HEK293 (cell line): ENCODE results near the gene GOLGA8S.

Source experiments
- CTCF ChIA-PET: fragments of 350-600 bp; formaldehyde crosslinking; extraction: SDS; loops from one replicate; lab custom pipeline; 2021; ENCODE audit warnings: antibody characterized with exemption; lab: Yijun Ruan, JAX
- POLR2A ChIA-PET: fragments of 300-600 bp; formaldehyde crosslinking; extraction: SDS; loops from one replicate; lab custom pipeline; 2020; ENCODE audit warnings: antibody characterized with exemption, inconsistent platforms; lab: Yijun Ruan, JAX
- H3K27ac ChIP-seq: fragments of 200-500 bp; sonication (Bioruptor generic); 2 replicates; pipeline ENCODE4 v1.5.1; 2014; ENCODE audit warnings: low read depth, low read length, control low read depth, inconsistent platforms; ENCODE audit errors: extremely low read depth
- H3K36me3 ChIP-seq, 2 experiments: fragments of 200-500 bp in 1 of 2; sonication (Bioruptor generic) in 1 of 2; 1 replicate in 1 of 2; 2 replicates in 1 of 2; pipeline ENCODE4 v1.5.1; 2014 to 2017; ENCODE audit warnings: inconsistent platforms in 2 of 2, low read length in 2 of 2; ENCODE audit not compliant: control insufficient read depth in 2 of 2, insufficient read depth in 1 of 2
- H3K4me1 ChIP-seq: fragments of 200-500 bp; sonication (Bioruptor generic); 2 replicates; pipeline ENCODE4 v1.5.1; 2014; ENCODE audit warnings: mild to moderate bottlenecking, low read length, inconsistent platforms; ENCODE audit not compliant: control insufficient read depth, insufficient read depth
- H3K4me3 ChIP-seq: 2 replicates; pipeline ENCODE4 v1.5.1; 2011; ENCODE audit warnings: low read depth, mild to moderate bottlenecking, control low read depth, low read length, moderate library complexity
- H3K9me3 ChIP-seq: fragments of 200-500 bp; sonication (Bioruptor generic); 2 replicates; pipeline ENCODE4 v1.5.1; 2014; ENCODE audit warnings: low read depth, low read length, inconsistent platforms; ENCODE audit not compliant: control insufficient read depth, insufficient read depth
- EGR2 ChIP-seq: fragments of 450-650 bp; formaldehyde crosslinking; IDR thresholded peaks from 2 replicates; pipeline ENCODE4 v1.5.1; 2016; ENCODE audit warnings: low read depth, missing biosample characterization, missing genetic modification characterization
- INSM2 ChIP-seq: fragments of 450-650 bp; formaldehyde crosslinking; IDR thresholded peaks from 2 replicates; pipeline ENCODE4 v1.5.1; 2016; ENCODE audit warnings: missing biosample characterization, missing genetic modification characterization
- KLF1 ChIP-seq: fragments of 450-650 bp; formaldehyde crosslinking; IDR thresholded peaks from 2 replicates; pipeline ENCODE4 v1.5.1; 2016; ENCODE audit warnings: missing biosample characterization, missing genetic modification characterization
- OVOL3 ChIP-seq: fragments of 450-650 bp; formaldehyde crosslinking; IDR thresholded peaks from 2 replicates; pipeline ENCODE4 v1.5.1; 2016; ENCODE audit warnings: missing biosample characterization, missing genetic modification characterization
- PATZ1 ChIP-seq: fragments of 450-650 bp; formaldehyde crosslinking; IDR thresholded peaks from 2 replicates; pipeline ENCODE4 v1.5.1; 2016; ENCODE audit warnings: missing biosample characterization, missing genetic modification characterization
- PRDM1 ChIP-seq: fragments of 450-650 bp; formaldehyde crosslinking; IDR thresholded peaks from 2 replicates; pipeline ENCODE4; 2016; ENCODE audit warnings: missing biosample characterization, missing genetic modification characterization
- REPIN1 ChIP-seq: fragments of 450-650 bp; formaldehyde crosslinking; IDR thresholded peaks from 2 replicates; pipeline ENCODE4 v1.5.1; 2017; ENCODE audit warnings: missing biosample characterization, missing genetic modification characterization, low read depth
- SP2 ChIP-seq: fragments of 450-650 bp; formaldehyde crosslinking; IDR thresholded peaks from 2 replicates; pipeline ENCODE4 v1.5.1; 2016; ENCODE audit warnings: missing biosample characterization, missing genetic modification characterization
- ZEB2 ChIP-seq: fragments of 450-650 bp; formaldehyde crosslinking; IDR thresholded peaks from 2 replicates; pipeline ENCODE4 v1.5.1; 2016; ENCODE audit warnings: missing biosample characterization, missing genetic modification characterization
- ZNF138 ChIP-seq: fragments of 450-650 bp; formaldehyde crosslinking; IDR thresholded peaks from 2 replicates; pipeline ENCODE4 v1.5.1; 2016; ENCODE audit warnings: missing biosample characterization, missing genetic modification characterization, borderline replicate concordance
- ZNF155 ChIP-seq: fragments of 450-650 bp; formaldehyde crosslinking; IDR thresholded peaks from 2 replicates; pipeline ENCODE4 v1.5.1; 2016; ENCODE audit warnings: missing biosample characterization, missing genetic modification characterization
- ZNF157 ChIP-seq: fragments of 450-650 bp; formaldehyde crosslinking; IDR thresholded peaks from 2 replicates; pipeline ENCODE4 v1.5.1; 2016; ENCODE audit warnings: missing biosample characterization, missing genetic modification characterization
- ZNF169 ChIP-seq: fragments of 450-650 bp; formaldehyde crosslinking; IDR thresholded peaks from 2 replicates; pipeline ENCODE4 v1.5.1; 2016; ENCODE audit warnings: missing biosample characterization, missing genetic modification characterization
- ZNF202 ChIP-seq: fragments of 450-650 bp; formaldehyde crosslinking; IDR thresholded peaks from 2 replicates; pipeline ENCODE4 v1.5.1; 2016; ENCODE audit warnings: missing biosample characterization, missing genetic modification characterization, borderline replicate concordance
- ZNF335 ChIP-seq: fragments of 450-650 bp; formaldehyde crosslinking; conservative IDR thresholded peaks from 2 replicates; pipeline ENCODE4 v1.5.1; 2016; ENCODE audit warnings: missing biosample characterization, missing genetic modification characterization
- ZNF341 ChIP-seq: fragments of 450-650 bp; formaldehyde crosslinking; IDR thresholded peaks from 2 replicates; pipeline ENCODE4; 2016; ENCODE audit warnings: low read depth, missing biosample characterization, missing genetic modification characterization
- ZNF366 ChIP-seq: fragments of 450-650 bp; formaldehyde crosslinking; conservative IDR thresholded peaks from 2 replicates; pipeline ENCODE4 v1.5.1; 2016; ENCODE audit warnings: missing biosample characterization, missing genetic modification characterization
- ZNF514 ChIP-seq: fragments of 450-650 bp; formaldehyde crosslinking; IDR thresholded peaks from 2 replicates; pipeline ENCODE4 v1.5.1; 2016; ENCODE audit warnings: missing biosample characterization, missing genetic modification characterization
- ZNF555 ChIP-seq: fragments of 450-650 bp; formaldehyde crosslinking; conservative IDR thresholded peaks from 2 replicates; pipeline ENCODE4 v1.5.1; 2017; ENCODE audit warnings: missing biosample characterization, mild to moderate bottlenecking, missing genetic modification characterization, inconsistent platforms
- ZNF561 ChIP-seq: fragments of 450-650 bp; IDR thresholded peaks from 2 replicates; pipeline ENCODE4 v1.5.1; 2018; ENCODE audit warnings: missing biosample characterization, missing genetic modification characterization, borderline replicate concordance
- ZNF585B ChIP-seq: fragments of 450-650 bp; formaldehyde crosslinking; IDR thresholded peaks from 2 replicates; pipeline ENCODE4 v1.5.1; 2016; ENCODE audit warnings: missing biosample characterization, missing genetic modification characterization
- ZNF660 ChIP-seq: fragments of 450-650 bp; IDR thresholded peaks from 2 replicates; pipeline ENCODE4 v1.5.1; 2018; ENCODE audit warnings: missing biosample characterization, mild to moderate bottlenecking, missing genetic modification characterization
- ZNF707 ChIP-seq: fragments of 450-650 bp; formaldehyde crosslinking; IDR thresholded peaks from 2 replicates; pipeline ENCODE4 v1.5.1; 2016; ENCODE audit warnings: missing biosample characterization, missing genetic modification characterization
- ZNF747 ChIP-seq: fragments of 450-650 bp; formaldehyde crosslinking; IDR thresholded peaks from 2 replicates; pipeline ENCODE4 v1.5.1; 2016; ENCODE audit warnings: missing biosample characterization, missing genetic modification characterization
- ZNF76 ChIP-seq: fragments of 450-650 bp; formaldehyde crosslinking; IDR thresholded peaks from 2 replicates; pipeline ENCODE4; 2016; ENCODE audit warnings: low read depth, missing biosample characterization, missing genetic modification characterization, borderline replicate concordance
- ZNF830 ChIP-seq: fragments of 450-650 bp; IDR thresholded peaks from 2 replicates; pipeline ENCODE4 v1.5.0; 2018; ENCODE audit warnings: missing biosample characterization, missing genetic modification characterization, low read depth, mild to moderate bottlenecking, moderate library complexity
- ZSCAN16 ChIP-seq: fragments of 450-650 bp; formaldehyde crosslinking; IDR thresholded peaks from 2 replicates; pipeline ENCODE4 v1.5.1; 2016; ENCODE audit warnings: missing biosample characterization, missing genetic modification characterization
- ZSCAN4 ChIP-seq: fragments of 450-650 bp; formaldehyde crosslinking; IDR thresholded peaks from 2 replicates; pipeline ENCODE4 v1.5.1; 2017; ENCODE audit warnings: missing biosample characterization, missing genetic modification characterization

Gene GOLGA8S

GRCh38 chr15:23387621-23388190 lies 33.2 kb downstream of the GOLGA8S start:
- Histone ChIP-seq H3K9me3 (no peaks in the 10 kb centered on the region), H3K4me3 (no peak overlapping the region), H3K27ac (no peak overlapping the region), H3K36me3 (no peaks in the 10 kb centered on the region), H3K4me1 (no peaks in the 10 kb centered on the region)
- CTCF ChIA-PET = no interaction called here
- TF ChIP-seq ZNF341 (tag by site-specific recombination) = no peak
- 0 out of 2 replicates have a peak, but pooled peaks have one; percentile 8 for TF ChIP-seq EGR2 (tag by site-specific recombination)
- no peak for TF ChIP-seq ZNF169 (tag by site-specific recombination)
- POLR2A ChIA-PET = no interaction called here

- CTCF ChIA-PET = no interaction called here
- Histone ChIP-seq H3K9me3 (no peaks in the 10 kb centered on the region), H3K4me1 (no peaks in the 10 kb centered on the region), H3K27ac (no peak overlapping the region), H3K4me3 (no peak overlapping the region), H3K36me3 (no peaks in the 10 kb centered on the region)
- POLR2A ChIA-PET = no interaction called here
- no peak for TF ChIP-seq REPIN1 (tag by site-specific recombination)
- TF ChIP-seq ZNF138 (tag by site-specific recombination) = no peak
- TF ChIP-seq ZNF555 (tag by site-specific recombination) = no peak
- TF ChIP-seq ZEB2 = no peak
- no peak for TF ChIP-seq OVOL3 (tag by site-specific recombination)
- TF ChIP-seq SP2 (tag by site-specific recombination) = no peak
- no peak for TF ChIP-seq ZNF202 (tag by site-specific recombination)
- TF ChIP-seq ZNF585B (tag by site-specific recombination) = no peak
- TF ChIP-seq INSM2 (tag by site-specific recombination) = no peak
- TF ChIP-seq ZNF707 (tag by site-specific recombination) = no peak
- no peak for TF ChIP-seq ZNF155 (tag by site-specific recombination)
These were observed 40.6 kb downstream of the GOLGA8S start for GRCh38 chr15:23395030-23395692.

- Histone ChIP-seq H3K9me3 (no peaks in the 10 kb centered on the region), H3K4me1 (no peaks in the 10 kb centered on the region), H3K27ac (no peak overlapping the region), H3K4me3 (no peak overlapping the region), H3K36me3 (no peaks in the 10 kb centered on the region)
- ChIA-PET POLR2A (interaction anchor here (0.7 kb wide), 1 partner anchor 395 kb away, joined by 3 read pairs; no protein-coding TSS in a partner anchor), CTCF (no interaction called here)
- TF ChIP-seq ZNF561 (tag by site-specific recombination) (no peak), ZSCAN4 (tag by site-specific recombination) (no peak), ZNF157 (tag by site-specific recombination) (no peak), PATZ1 (tag by site-specific recombination) (no peak), ZNF366 (tag by site-specific recombination) (no peak), ZNF335 (tag by site-specific recombination) (no peak), ZNF660 (no peak), KLF1 (tag by site-specific recombination) (no peak), ZNF747 (no peak), ZNF830 (no peak), ZSCAN16 (tag by site-specific recombination) (no peak), PRDM1 (tag by site-specific recombination) (no peak), ZNF76 (tag by site-specific recombination) (no peak), ZNF514 (tag by site-specific recombination) (no peak)
These were observed 41.3 kb downstream of the GOLGA8S start for GRCh38 chr15:23395832-23396231.
